HepG2 (cell line): ENCODE measurements around the gene KCNJ6. TPM values are rescaled to one million over a fixed set of nuclear protein-coding genes. Genes with fewer than 3 reads are reported as not detected.

Source experiments
- ATAC-seq: fragments of 200-7000 bp; cut with Tn5 transposase; 3 replicates; pipeline ENCODE4 v1.9.1; 2020; ENCODE audit warnings: mild to moderate bottlenecking, moderate library complexity
- BruUV-seq: library from RNA; stranded (reverse); fragments of 400-500 nt; replicated peaks from 2 replicates; lab custom pipeline; 2021; lab: Mats Ljungman, UMichigan
- CTCF ChIA-PET: fragments of 300-600 bp; formaldehyde crosslinking; extraction: SDS; loops from one replicate; lab custom pipeline; 2021; ENCODE audit warnings: low total read pairs, inconsistent platforms, low intra/inter-chr PET ratio; lab: Yijun Ruan, JAX
- POLR2A ChIA-PET: fragments of 350-600 bp; sonication (Branson Sonifier 250); formaldehyde crosslinking; loops from one replicate; lab custom pipeline; 2020; ENCODE audit warnings: antibody characterized with exemption, inconsistent platforms; lab: Yijun Ruan, JAX
- DNase-seq: peaks from one replicate; pipeline ENCODE4 v3.0.0-alpha.2; 2015; ENCODE audit warnings: low spot score
- FAIRE-seq: peaks from 3 replicates; lab custom pipeline; 2011; peaks lifted over from hg19 to GRCh38; lab: Jason Lieb, UNC
- H2AFZ ChIP-seq: one replicate; pipeline ENCODE4 v1.6.1; 2011; ENCODE audit warnings: low read length, inconsistent platforms
- H3K27ac ChIP-seq: fragments of 300-600 bp; 3 replicates; pipeline ENCODE4 v1.8.0; 2011; ENCODE audit warnings: mixed run types, mild to moderate bottlenecking, mixed read lengths, low read length, inconsistent platforms; ENCODE audit not compliant: insufficient read depth; ENCODE audit errors: extremely low read length
- H3K27me3 ChIP-seq, 2 experiments: fragments of 200-600 bp in 1 of 2; 2 replicates in 1 of 2; 3 replicates in 1 of 2; pipeline versions ENCODE4 v1.6.0 to v1.8.0; 2011; ENCODE audit warnings: low read length in 2 of 2, mild to moderate bottlenecking in 2 of 2, moderate library complexity in 2 of 2, inconsistent platforms in 1 of 2; ENCODE audit not compliant: insufficient read depth in 2 of 2, control insufficient read depth in 1 of 2
- H3K36me3 ChIP-seq, 2 experiments: fragments of 200-600 bp in 1 of 2; replicated peaks in 1 of 2; 2 replicates in 1 of 2; 3 replicates in 1 of 2; pipeline versions ENCODE4 v1.5.1 to v1.8.0; 2011; ENCODE audit warnings: low read length in 2 of 2, inconsistent platforms in 1 of 2; ENCODE audit not compliant: insufficient read depth in 2 of 2, control insufficient read depth in 1 of 2
- H3K4me1 ChIP-seq: 2 replicates; pipeline ENCODE4 v1.5.1; 2012; ENCODE audit warnings: low read length, inconsistent platforms; ENCODE audit not compliant: insufficient read depth
- H3K4me2 ChIP-seq: 2 replicates; pipeline ENCODE4 v1.6.0; 2011; ENCODE audit warnings: low read depth, low read length, inconsistent platforms
- H3K4me3 ChIP-seq, 3 experiments: fragments of 200-600 bp in 1 of 3; sonication (generic), shearing (Covaris generic) in 1 of 3; replicated peaks in 1 of 3; 2 replicates each; pipeline ENCODE4 v1.5.1; 2011 to 2016; ENCODE audit warnings: low read length in 3 of 3, inconsistent platforms in 2 of 3, low read depth in 2 of 3, mild to moderate bottlenecking in 2 of 3, control low read depth in 1 of 3, mixed read lengths in 1 of 3; ENCODE audit not compliant: insufficient read depth in 1 of 3
- H3K79me2 ChIP-seq: one replicate; pipeline ENCODE4 v1.6.1; 2011; ENCODE audit warnings: low read length, inconsistent platforms; ENCODE audit not compliant: insufficient read depth
- H3K9ac ChIP-seq: 2 replicates; pipeline ENCODE4 v1.6.0; 2011; ENCODE audit warnings: mild to moderate bottlenecking, low read depth, low read length, inconsistent platforms; ENCODE audit not compliant: insufficient read depth
- H3K9me3 ChIP-seq: 2 replicates; pipeline ENCODE4 v1.5.1; 2012; ENCODE audit warnings: mild to moderate bottlenecking, low read length
- H4K20me1 ChIP-seq: 2 replicates; pipeline ENCODE4 v1.6.0; 2011; ENCODE audit warnings: inconsistent platforms, mild to moderate bottlenecking, low read length, moderate library complexity; ENCODE audit not compliant: insufficient read depth
- DPF2 ChIP-seq: sonication (generic); formaldehyde crosslinking; IDR thresholded peaks from 2 replicates; pipeline ENCODE4 v1.4.0; 2020; ENCODE audit warnings: mild to moderate bottlenecking, low read depth, missing genetic modification reagents, borderline replicate concordance
- GATAD2A ChIP-seq: IDR thresholded peaks from 2 replicates; pipeline ENCODE4 v1.6.1; 2016
- MYC ChIP-seq: sonication (generic); formaldehyde crosslinking; IDR thresholded peaks from 2 replicates; pipeline ENCODE4 v1.9.0; 2021; ENCODE audit warnings: missing genetic modification reagents, borderline replicate concordance
- NFE2L2 ChIP-seq: fragments of 150-350 bp; IDR thresholded peaks from 2 replicates; pipeline ENCODE4 v1.6.1; 2014; ENCODE audit warnings: low read length
- XBP1 ChIP-seq: sonication (generic); formaldehyde crosslinking; IDR thresholded peaks from 2 replicates; pipeline ENCODE4 v1.5.0; 2020; ENCODE audit warnings: missing genetic modification reagents
- ZFP91 ChIP-seq: sonication (generic); formaldehyde crosslinking; IDR thresholded peaks from 2 replicates; pipeline ENCODE4 v1.9.0; 2022; ENCODE audit warnings: missing genetic modification reagents, mild to moderate bottlenecking, borderline replicate concordance
- ZNF124 ChIP-seq: sonication (generic); formaldehyde crosslinking; IDR thresholded peaks from 2 replicates; pipeline ENCODE4 v1.4.0; 2020; ENCODE audit warnings: missing genetic modification reagents
- ZNF230 ChIP-seq: sonication (generic); formaldehyde crosslinking; IDR thresholded peaks from 2 replicates; pipeline ENCODE4 v1.4.0; 2020; ENCODE audit warnings: mild to moderate bottlenecking, missing genetic modification reagents
- ZNF704 ChIP-seq: sonication (generic); formaldehyde crosslinking; IDR thresholded peaks from 2 replicates; pipeline ENCODE4 v1.8.1; 2023; ENCODE audit warnings: mild to moderate bottlenecking, inconsistent platforms, moderate library complexity, missing genetic modification reagents, borderline replicate concordance
- ZNF766 ChIP-seq: sonication (generic); formaldehyde crosslinking; IDR thresholded peaks from 2 replicates; pipeline ENCODE4 v1.5.0; 2020; ENCODE audit warnings: missing genetic modification reagents, borderline replicate concordance
- WGBS: methylation state at CpG from one replicate; pipeline ENCODE4 v1.1.6; 2017; ENCODE audit warnings: low lambda C conversion rate; 5-methylcytosine and 5-hydroxymethylcytosine counted together
- in situ Hi-C: cut with HindIII; loops from 2 replicates; pipeline ENCODE4 v1.10.0; 2017; ENCODE audit warnings: low pct_unique_long_range_greater_than_20kb; ENCODE audit not compliant: extremely low pct_ligation_motif_present
- intact Hi-C: fragments of 100-400 bp; cut with micrococcal nuclease; formaldehyde crosslinking; loops from one replicate; pipeline ENCODE4 v1.10.0; 2022; ENCODE audit not compliant: unreplicated experiment
- polyA plus RNA-seq, 8 experiments: library from polyadenylated mRNA; depleted of rRNA in 3 of 8; stranded (reverse) in 7 of 8; unstranded in 1 of 8; fragments of >200 nt; fragmentation: Illumina TruSeq in 4 of 8; extraction: Trizol in 4 of 8; gene quantifications; 2 replicates each; pipeline versions ENCODE4 v1.2.1 to v1.2.3, GENCODE V29; 2011 to 2016; ENCODE audit warnings: low read depth in 4 of 8, missing spikeins in 1 of 8, mixed read lengths in 1 of 8; ENCODE audit not compliant: insufficient read depth in 1 of 8
- total RNA-seq, 5 experiments: library from RNA; depleted of rRNA; stranded (reverse); fragments of >200 nt; fragmentation: Illumina TruSeq; extraction: Trizol; gene quantifications; 2 replicates each; pipeline ENCODE4 v1.2.3, GENCODE V29; 2016; ENCODE audit warnings: low read depth in 1 of 5
- TF ChIP-seq, protein P1 (sequence below): sonication (generic); formaldehyde crosslinking; IDR thresholded peaks from 2 replicates; pipeline ENCODE4 v1.4.0; 2020; ENCODE audit warnings: missing genetic modification reagents, mild to moderate bottlenecking, borderline replicate concordance
- TF ChIP-seq, protein P2 (sequence below): sonication (generic); formaldehyde crosslinking; IDR thresholded peaks from 2 replicates; pipeline ENCODE4 v1.5.0; 2020; ENCODE audit warnings: missing genetic modification reagents
- TF ChIP-seq, protein P3 (sequence below): sonication (generic); formaldehyde crosslinking; IDR thresholded peaks from 2 replicates; pipeline ENCODE4 v1.5.0; 2020; ENCODE audit warnings: missing genetic modification reagents

The KCNJ6 gene
- total and polyA plus RNA-seq, 2 of the 13 experiments (the other 11 are each of a cell fraction or from before 2014, with no cell fraction given) = not detected

GRCh38 chr21:37899146-37899545 lies 17.1 kb downstream of the KCNJ6 start (continued):
- TF ChIP-seq, protein P1, sequence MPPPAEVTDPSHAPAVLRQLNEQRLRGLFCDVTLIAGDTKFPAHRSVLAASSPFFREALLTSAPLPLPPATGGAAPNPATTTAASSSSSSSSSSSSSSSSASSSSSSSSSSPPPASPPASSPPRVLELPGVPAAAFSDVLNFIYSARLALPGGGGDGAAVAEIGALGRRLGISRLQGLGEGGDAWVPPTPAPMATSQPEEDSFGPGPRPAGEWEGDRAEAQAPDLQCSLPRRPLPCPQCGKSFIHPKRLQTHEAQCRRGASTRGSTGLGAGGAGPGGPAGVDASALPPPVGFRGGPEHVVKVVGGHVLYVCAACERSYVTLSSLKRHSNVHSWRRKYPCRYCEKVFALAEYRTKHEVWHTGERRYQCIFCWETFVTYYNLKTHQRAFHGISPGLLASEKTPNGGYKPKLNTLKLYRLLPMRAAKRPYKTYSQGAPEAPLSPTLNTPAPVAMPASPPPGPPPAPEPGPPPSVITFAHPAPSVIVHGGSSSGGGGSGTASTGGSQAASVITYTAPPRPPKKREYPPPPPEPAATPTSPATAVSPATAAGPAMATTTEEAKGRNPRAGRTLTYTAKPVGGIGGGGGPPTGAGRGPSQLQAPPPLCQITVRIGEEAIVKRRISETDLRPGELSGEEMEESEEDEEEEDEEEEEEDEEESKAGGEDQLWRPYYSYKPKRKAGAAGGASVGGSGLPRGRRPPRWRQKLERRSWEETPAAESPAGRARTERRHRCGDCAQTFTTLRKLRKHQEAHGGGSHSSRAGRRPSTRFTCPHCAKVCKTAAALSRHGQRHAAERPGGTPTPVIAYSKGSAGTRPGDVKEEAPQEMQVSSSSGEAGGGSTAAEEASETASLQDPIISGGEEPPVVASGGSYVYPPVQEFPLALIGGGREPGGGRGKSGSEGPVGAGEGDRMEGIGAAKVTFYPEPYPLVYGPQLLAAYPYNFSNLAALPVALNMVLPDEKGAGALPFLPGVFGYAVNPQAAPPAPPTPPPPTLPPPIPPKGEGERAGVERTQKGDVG (CRISPR knock-in tag) = no peak
- TF ChIP-seq ZNF230 (CRISPR knock-in tag) = no peak
- TF ChIP-seq, protein P2, sequence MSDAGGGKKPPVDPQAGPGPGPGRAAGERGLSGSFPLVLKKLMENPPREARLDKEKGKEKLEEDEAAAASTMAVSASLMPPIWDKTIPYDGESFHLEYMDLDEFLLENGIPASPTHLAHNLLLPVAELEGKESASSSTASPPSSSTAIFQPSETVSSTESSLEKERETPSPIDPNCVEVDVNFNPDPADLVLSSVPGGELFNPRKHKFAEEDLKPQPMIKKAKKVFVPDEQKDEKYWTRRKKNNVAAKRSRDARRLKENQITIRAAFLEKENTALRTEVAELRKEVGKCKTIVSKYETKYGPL (CRISPR knock-in tag) = no peak
- no peak for TF ChIP-seq NFE2L2
- no peak for TF ChIP-seq ZFP91 (CRISPR knock-in tag)
- TF ChIP-seq, all 625 proteins: peak for 0

DNA sequence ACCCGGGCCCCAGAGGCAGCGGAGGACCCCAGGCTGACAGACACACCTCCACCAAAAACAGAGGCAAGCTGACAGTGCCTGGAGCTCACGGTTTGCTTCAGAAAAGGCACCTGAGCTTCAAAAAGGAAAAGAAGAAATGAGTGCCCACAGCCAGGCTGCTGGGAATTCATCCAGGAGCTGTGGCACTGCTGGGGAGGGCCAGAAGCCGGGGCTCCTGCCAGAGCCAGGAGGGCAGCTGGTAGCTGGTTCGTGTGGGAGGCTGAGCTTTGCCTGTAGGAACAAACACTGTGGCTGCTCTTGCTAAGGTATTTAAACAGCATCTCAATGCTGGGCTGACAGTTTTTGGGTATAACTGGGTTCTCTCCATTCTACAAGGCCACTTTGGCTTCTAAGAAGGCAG lies 19.5 kb downstream of the KCNJ6 start:
- no peaks in the 10 kb centered on the region for H4K20me1 ChIP-seq
- CTCF ChIA-PET = no interaction called here
- intact Hi-C loops (no loop called here), in situ Hi-C loops (no loop called here)
- no peaks in the 10 kb centered on the region; a peak in 1 of 5 replicates for H3K27me3 ChIP-seq
- no peak for DNase-seq
- H3K9ac ChIP-seq = no peak overlapping the region
- H3K36me3 ChIP-seq = no peaks in the 10 kb centered on the region
- no peak for FAIRE-seq
- H3K79me2 ChIP-seq = no peaks in the 10 kb centered on the region
- no peak overlapping the region for H3K27ac ChIP-seq
- no peak overlapping the region for H3K4me2 ChIP-seq
- no peaks in the 10 kb centered on the region for H3K4me1 ChIP-seq
- no peak overlapping the region for H2AFZ ChIP-seq
- no TSS peak for BruUV-seq
- no peak overlapping the region for H3K4me3 ChIP-seq
- 6% methylated on average over 5 of the region's 5 CpGs for WGBS
- no peak for TF ChIP-seq ZNF766
- TF ChIP-seq ZNF124 (CRISPR knock-in tag) = no peak
- TF ChIP-seq DPF2 = no peak
- no peak for TF ChIP-seq XBP1 (CRISPR knock-in tag)
- no peak for TF ChIP-seq MYC (CRISPR knock-in tag)
- TF ChIP-seq ZNF704 (CRISPR knock-in tag) = no peak
- TF ChIP-seq, protein P3, sequence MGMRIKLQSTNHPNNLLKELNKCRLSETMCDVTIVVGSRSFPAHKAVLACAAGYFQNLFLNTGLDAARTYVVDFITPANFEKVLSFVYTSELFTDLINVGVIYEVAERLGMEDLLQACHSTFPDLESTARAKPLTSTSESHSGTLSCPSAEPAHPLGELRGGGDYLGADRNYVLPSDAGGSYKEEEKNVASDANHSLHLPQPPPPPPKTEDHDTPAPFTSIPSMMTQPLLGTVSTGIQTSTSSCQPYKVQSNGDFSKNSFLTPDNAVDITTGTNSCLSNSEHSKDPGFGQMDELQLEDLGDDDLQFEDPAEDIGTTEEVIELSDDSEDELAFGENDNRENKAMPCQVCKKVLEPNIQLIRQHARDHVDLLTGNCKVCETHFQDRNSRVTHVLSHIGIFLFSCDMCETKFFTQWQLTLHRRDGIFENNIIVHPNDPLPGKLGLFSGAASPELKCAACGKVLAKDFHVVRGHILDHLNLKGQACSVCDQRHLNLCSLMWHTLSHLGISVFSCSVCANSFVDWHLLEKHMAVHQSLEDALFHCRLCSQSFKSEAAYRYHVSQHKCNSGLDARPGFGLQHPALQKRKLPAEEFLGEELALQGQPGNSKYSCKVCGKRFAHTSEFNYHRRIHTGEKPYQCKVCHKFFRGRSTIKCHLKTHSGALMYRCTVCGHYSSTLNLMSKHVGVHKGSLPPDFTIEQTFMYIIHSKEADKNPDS = no peak
- no peak for TF ChIP-seq GATAD2A
- H3K9me3 ChIP-seq = no peaks in the 10 kb centered on the region
- no peak for ATAC-seq
- POLR2A ChIA-PET = no interaction called here
